ENCODE data around the gene ATRN. TPM values are rescaled to one million over a fixed set of nuclear protein-coding genes. Genes with fewer than 3 reads are reported as not detected.
A peak's percentile ranks its signal among the peaks of the same experiment; 100 is the strongest.

ATRN gene
- total RNA-seq, 1 donor from 2014 or later, result 31.6 TPM

GRCh38 chr20:3661060-3661813 lies 190.4 kb downstream of the ATRN start:
- no peaks in the 10 kb centered on the region for H3K4me1 ChIP-seq
- H3K27ac ChIP-seq, result no peak overlapping the region
- H3K4me3 ChIP-seq, result no peak overlapping the region
- TF ChIP-seq CTCF (IDR thresholded peaks at IDR 0.05), result no peak
- ATAC-seq (no peak), DNase-seq (peak; percentile 61)
- intact Hi-C loops (cut with DNase I), result no loop called here
- H3K27me3 ChIP-seq, result peaks cover 41% of the 10 kb centered on the region
- H3K9me3 ChIP-seq, result no peaks in the 10 kb centered on the region
- H3K36me3 ChIP-seq, result no peaks in the 10 kb centered on the region

- Histone ChIP-seq H3K27me3 (peaks cover 41% of the 10 kb centered on the region), H3K4me1 (no peaks in the 10 kb centered on the region), H3K36me3 (no peaks in the 10 kb centered on the region), H3K9me3 (no peaks in the 10 kb centered on the region), H3K4me3 (no peak overlapping the region), H3K27ac (no peak overlapping the region)
- intact Hi-C loops (cut with DNase I), result no loop called here
- TF ChIP-seq CTCF (IDR thresholded peaks at IDR 0.05), result no peak
- ATAC-seq (no peak), DNase-seq (peak; percentile 49)
Measured at GRCh38 chr20:3661814-3662665, 191.2 kb downstream of the ATRN start.

GRCh38 chr20:3663031-3663701 lies 192.3 kb downstream of the ATRN start, which contains the start of gene GFRA4:
GFRA4 (minus strand) TSS chr20:3663399; CDS start chr20:3663399, 0 bp downstream.
- no peak for TF ChIP-seq CTCF (IDR thresholded peaks at IDR 0.05)
- ATAC-seq (no peak), DNase-seq (peak; percentile 57)
- peaks cover 41% of the 10 kb centered on the region for H3K27me3 ChIP-seq
- no peaks in the 10 kb centered on the region for H3K4me1 ChIP-seq
- H3K4me3 ChIP-seq, result no peak within 1 kb of the TSS
- no peaks in the 10 kb centered on the region for H3K36me3 ChIP-seq
- no peak within 1 kb of the TSS for H3K27ac ChIP-seq
- intact Hi-C loops (cut with DNase I), result no loop called here
- no peaks in the 10 kb centered on the region for H3K9me3 ChIP-seq

- H3K4me1 ChIP-seq, result no peaks in the 10 kb centered on the region
- no peak for TF ChIP-seq CTCF (IDR thresholded peaks at IDR 0.05)
- intact Hi-C loops (cut with DNase I), result no loop called here
- H3K27me3 ChIP-seq, result peaks cover 41% of the 10 kb centered on the region
- H3K27ac ChIP-seq, result no peak overlapping the region
- DNase-seq, result no peak
- H3K9me3 ChIP-seq, result no peaks in the 10 kb centered on the region
- ATAC-seq, result no peak
- no peak overlapping the region for H3K4me3 ChIP-seq
- H3K36me3 ChIP-seq, result no peaks in the 10 kb centered on the region
Measured at GRCh38 chr20:3663858-3664257, 193.0 kb downstream of the ATRN start.

- Histone ChIP-seq H3K4me1 (no peaks in the 10 kb centered on the region), H3K27ac (no peak overlapping the region), H3K36me3 (no peaks in the 10 kb centered on the region), H3K9me3 (no peaks in the 10 kb centered on the region), H3K4me3 (no peak overlapping the region), H3K27me3 (peaks cover 21% of the 10 kb centered on the region)
- ATAC-seq (no peak), DNase-seq (no peak)
- no peak for TF ChIP-seq CTCF (IDR thresholded peaks at IDR 0.05)
- intact Hi-C loops (cut with DNase I), result no loop called here
Measured at GRCh38 chr20:3667434-3668037, 196.7 kb downstream of the ATRN start.
